Fibroblast of the aortic adventitia (primary cell): ENCODE data around the gene DHRS13. TPM values are rescaled to one million over a fixed set of nuclear protein-coding genes. Genes with fewer than 3 reads are reported as not detected.
"Not testable (repeated sequence)": the region's sequence is repeated elsewhere in the genome, so short reads cannot be mapped to it uniquely, and the experiment has no call there.

ENCODE experiments used
- DNase-seq: peaks from one replicate; pipeline ENCODE4 v3.0.0-alpha.2; 2010; ENCODE audit warnings: low read depth
- H3K4me3 ChIP-seq: 2 replicates; pipeline ENCODE4 v1.5.1; 2011; ENCODE audit warnings: low read depth, mild to moderate bottlenecking, control low read depth, low read length, moderate library complexity
- total RNA-seq: library from RNA; depleted of rRNA; stranded (reverse); fragments of >200 nt; gene quantifications from 2 replicates; pipeline ENCODE4 v1.2.3, GENCODE V29; 2012; ENCODE audit warnings: low replicate concordance
- TF ChIP-seq, protein P1 (sequence below): IDR thresholded peaks from 2 replicates; pipeline ENCODE4 v1.5.1; 2011; ENCODE audit warnings: mild to moderate bottlenecking, low read length, control low read depth, inconsistent platforms; ENCODE audit not compliant: insufficient read depth

The DHRS13 gene
- total RNA-seq, 1 donor: 5.6 TPM

GRCh38 chr17:28849281-28849680 is 53.6 kb downstream of the DHRS13 start:
- DNase-seq: peak; percentile 17
- TF ChIP-seq, protein P1, sequence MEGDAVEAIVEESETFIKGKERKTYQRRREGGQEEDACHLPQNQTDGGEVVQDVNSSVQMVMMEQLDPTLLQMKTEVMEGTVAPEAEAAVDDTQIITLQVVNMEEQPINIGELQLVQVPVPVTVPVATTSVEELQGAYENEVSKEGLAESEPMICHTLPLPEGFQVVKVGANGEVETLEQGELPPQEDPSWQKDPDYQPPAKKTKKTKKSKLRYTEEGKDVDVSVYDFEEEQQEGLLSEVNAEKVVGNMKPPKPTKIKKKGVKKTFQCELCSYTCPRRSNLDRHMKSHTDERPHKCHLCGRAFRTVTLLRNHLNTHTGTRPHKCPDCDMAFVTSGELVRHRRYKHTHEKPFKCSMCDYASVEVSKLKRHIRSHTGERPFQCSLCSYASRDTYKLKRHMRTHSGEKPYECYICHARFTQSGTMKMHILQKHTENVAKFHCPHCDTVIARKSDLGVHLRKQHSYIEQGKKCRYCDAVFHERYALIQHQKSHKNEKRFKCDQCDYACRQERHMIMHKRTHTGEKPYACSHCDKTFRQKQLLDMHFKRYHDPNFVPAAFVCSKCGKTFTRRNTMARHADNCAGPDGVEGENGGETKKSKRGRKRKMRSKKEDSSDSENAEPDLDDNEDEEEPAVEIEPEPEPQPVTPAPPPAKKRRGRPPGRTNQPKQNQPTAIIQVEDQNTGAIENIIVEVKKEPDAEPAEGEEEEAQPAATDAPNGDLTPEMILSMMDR: peak; percentile 12
- no peak overlapping the region for H3K4me3 ChIP-seq

- not testable (repeated sequence) for H3K4me3 ChIP-seq
- DNase-seq: peak; percentile 7
- TF ChIP-seq, protein P1: peak; percentile 36
Observed at GRCh38 chr17:28848667-28849066, 54.2 kb downstream of the DHRS13 start.

Other genes starting within 250 kb of the DHRS13 start
- 32.5 and 36.9 TPM in 2 replicates for gene SDF2, start 241.2 kb downstream of the DHRS13 start, total RNA-seq
- gene SUPT6H, start 240.9 kb downstream of the DHRS13 start, total RNA-seq: 46.8 and 60.5 TPM in 2 replicates
- gene PROCA1, start 191.2 kb downstream of the DHRS13 start, total RNA-seq: 0.49 and 1.5 TPM in 2 replicates
- gene RAB34, start 185.2 kb downstream of the DHRS13 start, total RNA-seq: 154 and 412 TPM in 2 replicates
- 322 and 1,093 TPM in 2 replicates for gene RPL23A, start 183.1 kb downstream of the DHRS13 start, total RNA-seq
- gene TLCD1, start 176.8 kb downstream of the DHRS13 start, total RNA-seq: 7.8 TPM in 1 of 2 replicates, not detected in the other
- 4.9 and 6.8 TPM in 2 replicates for gene NEK8, start 174.3 kb downstream of the DHRS13 start, total RNA-seq
- 8.1 and 21.3 TPM in 2 replicates for gene TRAF4, start 159.1 kb downstream of the DHRS13 start, total RNA-seq
- gene FAM222B, start 60.3 kb downstream of the DHRS13 start, total RNA-seq: 1.6 and 7.0 TPM in 2 replicates
- gene ERAL1, start 48.1 kb downstream of the DHRS13 start, total RNA-seq: 16.3 and 38.1 TPM in 2 replicates
- 13.0 and 39.9 TPM in 2 replicates for gene FLOT2, start 5.3 kb downstream of the DHRS13 start, total RNA-seq
- gene PHF12, start 48.4 kb upstream of the DHRS13 start, total RNA-seq: 25.7 and 58.1 TPM in 2 replicates
- gene SEZ6, start 103.0 kb upstream of the DHRS13 start, total RNA-seq: not detected in 2 replicates
- gene PIPOX, start 140.1 kb upstream of the DHRS13 start, total RNA-seq: 1.8 and 3.0 TPM in 2 replicates